Gastrocnemius medialis (tissue), 4 donors: ENCODE measurements around the gene ACOD1.

Experiments used
- CTCF ChIP-seq, 5 experiments: fragments of 450-650 bp in 3 of 5; fragments of 200-600 bp in 2 of 5; sonication (generic) in 2 of 5; IDR thresholded peaks in 4 of 5; conservative IDR thresholded peaks in 1 of 5; 1 replicate in 4 of 5; 2 replicates in 1 of 5; pipeline ENCODE4 v1.5.1; 2016 to 2019; ENCODE audit warnings: antibody characterized with exemption in 5 of 5, mild to moderate bottlenecking in 3 of 5, moderate library complexity in 3 of 5
- POLR2A ChIP-seq, 2 donors: fragments of 450-650 bp; IDR thresholded peaks; one replicate each; pipeline ENCODE4 v1.6.1; 2017; ENCODE audit warnings: antibody characterized with exemption in 2 of 2, mild to moderate bottlenecking in 2 of 2, moderate library complexity in 2 of 2

DNA sequence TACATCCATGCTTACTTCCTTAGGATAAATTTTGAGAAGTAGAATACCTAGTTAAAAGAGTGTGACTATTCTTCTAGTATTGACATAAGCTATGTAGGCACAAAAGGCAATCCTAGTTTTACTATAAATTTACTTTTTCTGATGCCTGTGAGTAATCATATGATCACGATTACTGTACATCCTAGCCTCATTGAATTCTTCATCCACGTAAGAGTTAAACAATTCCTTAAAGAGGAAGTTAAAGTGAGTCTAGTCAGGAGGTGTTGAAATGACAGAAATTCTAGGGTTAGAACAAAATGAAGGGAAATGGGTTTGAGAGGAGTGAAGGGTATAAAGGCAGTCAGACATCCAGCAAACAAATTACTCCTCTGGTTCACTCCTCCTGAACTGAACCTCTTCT lies at the start of gene ACOD1:
- TF ChIP-seq POLR2A (IDR thresholded peaks at IDR 0.05) (no peak), CTCF (IDR thresholded peaks at IDR 0.05 in 4 of 5, conservative IDR thresholded peaks at IDR 0.05 in 1 of 5) (no peak)
